RCC 7860 (cell line): ENCODE data around the gene PXDN.
"Not testable (repeated sequence)": the region's sequence is repeated elsewhere in the genome, so short reads cannot be mapped to it uniquely, and the experiment has no call there.

Source experiments
- DNase-seq: peaks from one replicate; pipeline ENCODE4 v3.0.0-alpha.2; 2015; ENCODE audit warnings: low spot score
- FAIRE-seq: peaks from 2 replicates; lab custom pipeline; 2012; peaks lifted over from hg19 to GRCh38; lab: Jason Lieb, UNC

The PXDN gene, protein sequence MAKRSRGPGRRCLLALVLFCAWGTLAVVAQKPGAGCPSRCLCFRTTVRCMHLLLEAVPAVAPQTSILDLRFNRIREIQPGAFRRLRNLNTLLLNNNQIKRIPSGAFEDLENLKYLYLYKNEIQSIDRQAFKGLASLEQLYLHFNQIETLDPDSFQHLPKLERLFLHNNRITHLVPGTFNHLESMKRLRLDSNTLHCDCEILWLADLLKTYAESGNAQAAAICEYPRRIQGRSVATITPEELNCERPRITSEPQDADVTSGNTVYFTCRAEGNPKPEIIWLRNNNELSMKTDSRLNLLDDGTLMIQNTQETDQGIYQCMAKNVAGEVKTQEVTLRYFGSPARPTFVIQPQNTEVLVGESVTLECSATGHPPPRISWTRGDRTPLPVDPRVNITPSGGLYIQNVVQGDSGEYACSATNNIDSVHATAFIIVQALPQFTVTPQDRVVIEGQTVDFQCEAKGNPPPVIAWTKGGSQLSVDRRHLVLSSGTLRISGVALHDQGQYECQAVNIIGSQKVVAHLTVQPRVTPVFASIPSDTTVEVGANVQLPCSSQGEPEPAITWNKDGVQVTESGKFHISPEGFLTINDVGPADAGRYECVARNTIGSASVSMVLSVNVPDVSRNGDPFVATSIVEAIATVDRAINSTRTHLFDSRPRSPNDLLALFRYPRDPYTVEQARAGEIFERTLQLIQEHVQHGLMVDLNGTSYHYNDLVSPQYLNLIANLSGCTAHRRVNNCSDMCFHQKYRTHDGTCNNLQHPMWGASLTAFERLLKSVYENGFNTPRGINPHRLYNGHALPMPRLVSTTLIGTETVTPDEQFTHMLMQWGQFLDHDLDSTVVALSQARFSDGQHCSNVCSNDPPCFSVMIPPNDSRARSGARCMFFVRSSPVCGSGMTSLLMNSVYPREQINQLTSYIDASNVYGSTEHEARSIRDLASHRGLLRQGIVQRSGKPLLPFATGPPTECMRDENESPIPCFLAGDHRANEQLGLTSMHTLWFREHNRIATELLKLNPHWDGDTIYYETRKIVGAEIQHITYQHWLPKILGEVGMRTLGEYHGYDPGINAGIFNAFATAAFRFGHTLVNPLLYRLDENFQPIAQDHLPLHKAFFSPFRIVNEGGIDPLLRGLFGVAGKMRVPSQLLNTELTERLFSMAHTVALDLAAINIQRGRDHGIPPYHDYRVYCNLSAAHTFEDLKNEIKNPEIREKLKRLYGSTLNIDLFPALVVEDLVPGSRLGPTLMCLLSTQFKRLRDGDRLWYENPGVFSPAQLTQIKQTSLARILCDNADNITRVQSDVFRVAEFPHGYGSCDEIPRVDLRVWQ (N-terminal part only)

DNA sequence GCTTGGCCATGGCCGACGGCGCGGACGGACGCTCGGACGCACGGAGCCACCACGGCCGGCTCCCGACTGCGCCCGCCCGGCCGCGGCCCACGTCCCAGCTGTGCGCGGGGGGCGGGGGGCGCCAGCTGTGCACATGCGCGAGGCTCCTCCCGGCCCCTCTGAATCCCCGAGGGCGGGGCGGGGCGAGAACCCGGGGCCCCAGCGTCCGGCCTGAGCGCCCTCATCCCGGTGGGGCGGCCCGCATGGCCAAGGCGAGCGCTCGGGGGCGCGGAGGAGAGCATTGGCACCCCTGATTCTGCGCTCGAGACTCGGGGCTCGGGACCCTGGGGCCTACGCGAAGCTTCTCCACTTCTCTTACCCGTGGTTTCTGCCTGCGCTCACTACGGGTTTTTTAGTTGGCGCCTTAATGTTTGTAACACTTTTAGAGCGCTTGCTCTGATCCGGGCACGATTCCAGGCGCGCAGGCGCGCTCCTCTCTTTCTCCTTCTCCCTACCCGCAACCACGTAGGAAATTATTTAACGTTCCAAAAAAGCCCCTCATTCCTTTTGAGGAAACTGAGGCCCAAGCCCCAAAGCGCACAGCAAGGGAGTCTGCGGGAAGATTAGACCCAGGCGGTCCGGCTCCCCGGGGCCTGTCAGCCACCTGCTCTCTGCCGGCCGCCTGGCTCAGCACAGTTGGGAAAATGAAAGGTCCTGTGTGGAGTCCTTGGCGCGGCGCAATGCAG, at the start of gene PXDN:
TSS of gene PXDN (minus strand) at position 70 of the 725 bp plus-strand sequence. CDS start at position 10, 60 bp downstream.
- no peak for FAIRE-seq

DNA sequence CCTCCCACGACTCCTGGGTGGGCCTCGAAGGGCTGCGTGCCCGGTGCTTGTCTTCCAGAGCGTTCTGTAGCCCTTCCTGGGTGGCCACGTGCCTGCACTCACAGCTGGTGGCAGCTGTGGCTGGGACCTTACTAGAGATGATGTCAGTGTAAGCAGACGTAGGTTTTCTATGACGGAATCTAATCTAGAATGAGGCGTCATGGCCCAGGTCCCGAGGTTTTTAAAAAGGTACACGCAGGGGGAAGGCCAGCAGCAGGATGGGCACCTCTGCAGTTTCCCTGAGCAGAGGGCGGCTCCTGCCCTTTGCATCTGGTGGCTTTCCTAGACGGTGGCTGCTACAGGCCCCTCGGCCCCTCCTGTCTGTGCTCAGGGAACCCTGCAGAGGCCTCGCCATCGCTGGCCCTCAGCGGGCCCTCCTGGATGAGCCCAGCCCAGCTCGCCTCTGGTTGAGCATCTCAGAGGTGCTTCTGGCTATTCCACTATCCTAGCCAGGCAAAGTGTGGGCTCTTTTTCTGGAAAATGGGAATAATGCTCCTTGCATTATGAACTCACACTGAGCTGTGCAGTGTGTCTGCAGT, 49.6 kb upstream of the PXDN start:
- no peak for FAIRE-seq
- no peak for DNase-seq

More for the DNA sequence above, at the start of gene PXDN:
- no peak for DNase-seq

DNA sequence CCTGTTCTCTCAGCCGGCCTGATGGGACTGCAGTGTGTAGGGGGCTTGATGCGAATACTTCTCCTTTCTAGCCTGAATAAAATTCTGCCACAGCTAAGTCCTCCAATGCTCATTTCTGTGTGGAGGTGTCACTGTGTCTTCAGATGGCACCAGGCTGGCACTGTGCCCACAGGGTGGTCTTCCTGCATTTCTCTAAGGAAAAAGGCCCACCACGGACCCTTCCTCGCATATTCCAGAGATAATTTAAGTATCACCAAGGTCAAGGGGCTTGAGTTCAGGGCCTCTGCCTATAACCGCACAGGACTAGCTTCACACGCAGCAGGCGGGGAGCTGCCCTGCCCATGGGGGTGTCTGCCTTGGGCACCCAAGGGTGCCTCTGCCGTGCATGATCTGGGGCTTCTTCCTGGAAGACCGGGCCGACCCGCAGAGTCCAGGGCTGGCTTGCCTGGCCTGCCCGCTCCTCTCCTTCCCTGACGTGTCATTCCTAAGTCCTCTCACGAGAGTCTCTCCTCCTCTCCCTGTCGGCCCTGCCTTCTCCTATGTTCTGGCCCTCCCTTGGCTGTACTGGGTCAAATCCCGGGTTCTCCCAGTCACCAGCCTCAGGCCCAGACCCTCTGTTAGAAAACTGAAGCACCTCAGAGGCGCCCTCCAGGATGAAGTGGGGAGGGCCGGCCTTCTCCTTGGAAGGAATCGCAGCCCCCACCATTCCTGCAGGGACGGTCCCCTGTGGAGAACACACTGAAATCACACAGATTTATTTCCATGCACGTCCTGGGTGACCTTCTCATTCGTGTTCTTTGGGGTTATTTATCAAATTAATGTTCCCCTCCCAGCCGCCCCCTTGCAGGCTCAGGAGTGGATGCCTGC, 48.9 kb upstream of the PXDN start:
- no peak for FAIRE-seq

DNA sequence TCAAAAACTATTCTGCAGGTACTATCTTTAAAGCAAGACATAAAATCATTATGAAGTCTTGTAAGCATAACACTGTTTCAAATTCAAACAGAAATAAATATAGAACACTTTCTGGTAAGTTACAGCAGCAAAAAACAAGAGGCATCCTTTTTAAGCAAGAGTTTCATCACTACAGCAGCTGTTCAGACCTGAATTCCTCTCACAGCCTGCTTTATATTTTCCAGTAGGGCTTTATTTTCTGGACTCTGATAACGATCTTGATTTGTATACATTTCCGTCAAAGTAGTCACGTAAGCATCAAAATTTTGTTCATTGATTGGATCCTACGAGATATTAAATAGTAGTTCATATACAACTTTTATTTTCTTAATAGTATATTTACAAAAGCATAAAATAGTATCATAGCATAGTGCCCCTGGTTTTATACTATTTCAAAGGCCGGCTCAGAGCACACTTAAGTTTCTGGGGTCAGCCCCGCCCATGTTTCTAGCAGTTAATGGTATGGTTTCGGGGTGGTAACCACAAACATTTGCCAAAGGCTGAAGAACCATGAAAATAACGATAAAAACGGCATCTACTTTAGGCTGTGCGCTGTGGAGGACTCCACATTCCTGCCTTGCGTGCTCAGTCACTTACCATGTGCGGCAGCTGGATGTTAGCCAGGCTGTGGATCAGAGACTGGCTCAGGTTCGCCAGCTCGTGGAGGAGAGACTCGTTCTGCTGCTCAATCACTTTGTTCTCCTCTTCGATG, 47.5 kb upstream of the PXDN start:
- FAIRE-seq (no peak), DNase-seq (peak; percentile 13)

More for the DNA sequence above, 48.9 kb upstream of the PXDN start:
- no peak for DNase-seq

DNA sequence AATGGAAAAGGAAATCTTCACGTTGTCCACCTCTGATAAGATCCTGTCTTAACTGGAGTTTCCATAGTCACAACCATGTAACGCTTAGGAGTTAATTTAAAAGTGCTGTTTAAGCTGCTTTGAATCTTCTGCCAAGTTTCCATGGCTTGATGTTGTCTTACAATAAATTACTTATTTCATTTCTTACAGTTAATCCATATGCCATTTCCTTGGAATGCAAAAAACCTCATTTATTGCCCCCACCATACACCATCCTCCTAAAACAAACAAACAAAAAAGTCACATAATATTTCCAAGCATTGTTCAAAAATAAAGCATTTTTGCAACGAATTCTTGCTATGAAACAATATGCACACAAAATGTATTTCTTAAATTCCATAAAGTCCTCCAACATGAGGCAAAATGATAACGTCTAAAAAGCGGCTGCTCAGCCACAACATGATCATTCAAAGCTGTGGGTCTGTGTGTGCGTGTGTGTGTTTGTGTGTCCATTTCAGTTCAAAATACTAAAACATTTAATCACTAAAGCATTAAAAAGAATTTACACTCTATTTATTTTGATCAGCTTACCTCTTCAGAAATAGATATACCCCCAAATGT, 46.8 kb upstream of the PXDN start:
- no peak for DNase-seq
- no peak for FAIRE-seq

DNA sequence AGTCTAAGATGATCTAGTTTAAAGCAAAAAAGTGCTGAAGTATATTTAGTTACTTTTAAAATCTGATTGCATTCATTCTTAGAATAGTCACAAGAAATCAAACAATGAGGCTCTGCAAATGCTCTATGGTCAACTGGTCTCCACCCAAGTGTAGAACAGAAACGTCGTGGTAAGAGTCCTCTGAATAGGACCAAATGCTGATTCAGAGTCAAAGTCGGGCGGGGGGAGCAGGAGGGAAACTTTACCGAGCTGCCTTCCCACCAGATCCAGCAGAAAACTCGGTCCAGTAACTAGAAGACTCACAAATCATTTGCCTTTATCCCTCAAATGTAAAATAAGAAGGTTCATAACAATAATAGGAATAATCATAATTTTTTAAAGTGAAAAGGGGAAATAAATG, 46.2 kb upstream of the PXDN start:
- no peak for FAIRE-seq
- DNase-seq: no peak

DNA sequence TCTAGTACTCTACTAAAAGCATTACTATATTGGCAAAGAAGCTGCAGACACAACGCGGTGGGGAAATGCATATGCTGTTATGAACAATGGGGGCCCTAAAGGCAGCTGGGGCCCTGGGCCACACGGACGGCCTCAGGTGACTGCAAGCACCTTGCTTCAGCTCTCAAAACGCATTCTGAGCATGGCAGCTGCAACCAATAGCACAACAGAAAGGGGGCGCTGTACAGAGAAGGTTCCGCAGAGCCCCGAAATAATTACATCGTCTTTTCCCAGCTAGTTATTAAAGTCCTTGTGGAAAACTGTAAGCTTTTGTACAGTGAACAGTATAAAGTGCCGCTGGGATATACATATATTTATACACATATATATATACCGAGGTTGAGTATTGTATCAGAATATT, 45.3 kb upstream of the PXDN start:
- DNase-seq (no peak), FAIRE-seq (no peak)

DNA sequence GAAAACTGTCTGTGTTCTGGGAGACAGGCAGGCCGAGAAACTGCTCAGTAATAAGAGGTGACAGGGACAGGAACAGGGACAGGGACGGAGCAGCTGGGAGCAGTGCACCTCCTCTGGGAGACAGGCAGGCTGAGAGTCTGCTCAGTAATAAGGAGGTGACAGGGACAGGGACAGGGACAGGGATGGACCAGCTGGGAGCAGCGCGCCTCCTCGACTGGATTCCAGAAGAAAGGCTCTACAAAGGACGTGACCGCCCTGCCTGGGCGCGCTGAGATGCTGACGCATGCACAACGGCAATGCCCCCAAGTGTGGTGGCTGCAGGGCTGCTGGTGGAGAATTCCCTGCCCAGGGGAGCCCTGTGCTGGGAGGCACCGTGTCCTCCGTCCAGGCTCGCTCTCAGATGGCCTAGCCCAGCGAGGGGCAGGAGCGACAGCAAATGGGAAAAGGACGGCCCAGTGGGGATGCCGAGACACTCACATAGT, 44.2 kb upstream of the PXDN start:
- DNase-seq (no peak), FAIRE-seq (no peak)

DNA sequence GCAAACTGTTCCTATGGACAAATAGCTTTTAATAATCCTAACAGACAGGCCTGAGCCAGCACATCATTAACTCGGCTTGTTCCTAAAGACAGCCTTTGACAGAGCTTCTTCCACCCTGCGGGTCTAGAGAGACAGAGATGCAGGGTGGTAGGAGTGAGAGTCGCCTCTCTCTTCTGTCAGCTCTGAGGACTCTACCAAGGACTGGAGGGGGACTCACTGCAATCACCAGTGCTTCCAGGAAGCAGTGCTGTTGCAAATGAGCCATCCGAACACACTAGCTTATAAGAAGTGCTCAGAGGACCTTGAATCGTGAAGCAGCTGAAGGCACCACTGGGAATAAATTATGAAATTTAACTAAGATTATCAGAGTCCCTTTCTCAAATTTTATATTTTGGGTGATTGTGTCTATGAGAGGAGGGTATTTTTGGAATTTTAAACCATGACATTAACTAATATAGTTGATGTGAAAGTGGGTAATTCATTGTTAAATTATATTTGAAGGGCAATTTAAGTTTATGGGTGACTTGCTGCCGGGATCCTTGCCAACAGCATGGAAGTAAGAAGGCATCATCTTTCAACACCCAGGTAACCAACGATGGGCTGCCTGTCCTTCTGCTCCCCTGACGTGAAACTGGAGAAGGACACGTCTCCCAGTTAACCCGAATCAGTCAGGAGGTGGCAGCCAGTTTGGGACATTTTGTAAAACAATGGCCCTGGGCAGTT, 43.6 kb upstream of the PXDN start:
- FAIRE-seq (no peak), DNase-seq (no peak)

DNA sequence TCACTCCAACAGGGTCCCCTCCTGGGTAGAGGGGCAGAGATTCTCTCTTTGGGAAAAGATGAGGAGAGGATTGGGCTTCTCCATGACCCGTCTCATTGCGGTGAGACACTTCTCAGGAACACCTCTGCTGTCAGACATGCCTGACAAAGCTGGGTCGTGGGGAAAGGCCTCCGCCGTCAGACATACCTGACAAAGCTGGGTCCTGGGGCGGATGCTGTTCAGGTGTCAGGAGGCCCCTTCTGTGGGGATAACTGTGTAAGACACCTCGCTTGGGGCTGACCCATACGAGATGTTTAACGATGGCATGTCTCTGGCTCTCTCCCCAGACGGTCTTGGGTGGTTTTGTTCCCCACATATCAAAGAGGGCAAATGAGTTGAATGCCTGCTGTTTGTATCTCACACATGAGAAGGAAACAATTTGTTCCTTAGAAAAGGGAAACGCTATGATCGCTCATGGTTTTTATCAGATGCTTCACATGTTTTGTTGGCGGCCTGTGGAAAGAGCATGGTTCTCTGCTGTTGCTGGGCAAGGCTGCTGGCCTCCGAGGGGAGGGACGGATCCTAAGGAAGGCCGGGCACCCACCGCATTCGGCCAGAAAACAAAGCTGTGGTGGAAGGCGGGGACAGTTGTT, 40.8 kb upstream of the PXDN start:
- no peak for DNase-seq
- FAIRE-seq: no peak

DNA sequence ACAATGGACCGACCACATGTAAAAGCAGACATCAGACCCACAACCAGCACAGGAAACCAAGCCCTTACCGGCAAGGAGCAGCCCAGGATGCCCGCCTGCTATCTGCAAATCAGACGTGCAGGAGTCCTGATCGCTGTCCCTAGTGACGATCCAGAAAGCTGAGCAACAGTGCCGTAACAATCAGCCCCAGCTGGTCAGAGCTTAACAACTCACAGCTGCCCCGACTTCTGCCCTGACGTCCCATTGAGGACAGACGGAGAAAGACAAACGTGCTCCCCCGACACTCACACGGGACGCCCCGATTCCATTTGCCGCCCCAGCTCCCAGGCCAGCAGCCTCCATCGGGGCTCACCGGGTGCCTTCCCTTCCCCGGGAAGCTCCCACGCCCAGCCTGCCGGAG, 39.8 kb upstream of the PXDN start:
- FAIRE-seq: no peak
- DNase-seq: no peak

DNA sequence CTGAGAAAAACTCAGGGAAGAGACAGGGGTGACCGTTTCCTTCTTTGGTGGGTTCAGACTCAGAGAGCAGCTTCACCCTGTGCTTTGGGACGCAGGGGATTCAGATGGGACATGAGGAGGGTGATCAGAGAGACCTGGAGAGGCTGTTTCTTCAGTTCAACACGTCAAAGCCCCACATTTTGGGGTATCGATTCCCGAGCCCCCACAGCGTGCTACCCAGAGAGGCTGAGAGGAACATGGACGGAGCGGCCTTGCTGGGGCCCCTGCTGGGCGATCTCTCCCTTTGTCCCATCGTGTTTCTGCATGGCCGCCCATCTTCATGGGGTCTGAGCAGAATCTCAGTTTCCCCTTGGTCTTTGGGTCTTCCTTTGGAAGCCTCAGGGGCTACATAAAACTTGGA, 38.2 kb upstream of the PXDN start:
- DNase-seq (no peak), FAIRE-seq (no peak)

DNA sequence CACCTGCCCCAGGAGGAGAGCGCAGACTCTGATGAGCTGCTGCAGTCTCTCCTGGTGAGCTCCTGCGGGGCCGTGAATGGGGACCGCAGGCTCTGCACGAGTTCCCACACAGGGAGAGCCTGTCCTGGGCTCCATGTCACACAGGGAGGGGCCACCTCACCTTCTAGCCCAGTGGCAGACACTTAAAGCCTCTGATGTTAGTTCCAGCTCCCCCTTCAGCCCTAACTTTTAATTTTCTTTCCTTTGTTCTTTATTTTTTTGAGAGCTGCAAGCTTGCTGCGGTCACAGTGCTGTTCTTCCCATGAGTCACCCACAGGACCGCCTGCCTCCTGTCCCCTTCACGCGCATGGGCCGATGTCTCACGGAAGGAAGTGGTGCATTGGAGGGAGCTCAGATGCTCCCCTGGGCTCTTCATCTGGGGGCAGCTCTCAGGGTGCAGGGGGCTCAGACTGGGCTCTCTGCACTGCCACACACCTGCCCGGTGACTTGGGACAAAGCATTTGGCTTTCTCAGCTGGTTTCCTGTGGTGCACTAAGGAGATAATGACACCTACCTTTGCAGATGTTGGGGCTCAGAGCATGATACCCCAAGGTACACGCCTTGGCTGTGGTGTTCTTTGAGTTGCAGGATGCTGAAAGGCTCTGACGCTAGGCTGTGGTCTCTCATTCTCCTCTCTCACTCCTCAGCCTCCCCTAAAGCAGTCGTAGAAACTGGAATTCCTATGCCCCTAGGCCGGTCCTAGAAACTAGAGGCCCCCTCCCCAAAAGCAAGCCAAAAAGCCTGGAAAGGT, 37.2 kb upstream of the PXDN start:
- FAIRE-seq (no peak), DNase-seq (no peak)

DNA sequence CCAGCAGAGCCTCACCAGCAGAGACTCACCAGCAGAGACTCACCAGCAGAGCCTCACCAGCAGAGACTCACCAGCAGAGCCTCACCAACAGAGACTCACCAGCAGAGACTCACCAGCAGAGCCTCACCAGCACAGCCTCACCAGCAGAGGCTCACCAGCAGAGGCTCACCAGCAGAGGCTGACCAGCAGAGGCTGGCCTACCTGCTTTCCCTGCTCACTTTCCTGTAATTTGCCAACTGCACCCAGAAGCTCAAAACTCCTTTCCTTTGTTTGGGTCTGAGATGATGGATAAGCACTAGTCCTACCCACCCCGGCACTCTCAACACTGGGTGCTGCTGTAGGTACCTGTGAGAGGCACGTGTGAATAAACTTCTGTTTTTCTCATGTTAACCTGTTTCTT, 36.4 kb upstream of the PXDN start:
- no peak for DNase-seq
- FAIRE-seq: no peak

DNA sequence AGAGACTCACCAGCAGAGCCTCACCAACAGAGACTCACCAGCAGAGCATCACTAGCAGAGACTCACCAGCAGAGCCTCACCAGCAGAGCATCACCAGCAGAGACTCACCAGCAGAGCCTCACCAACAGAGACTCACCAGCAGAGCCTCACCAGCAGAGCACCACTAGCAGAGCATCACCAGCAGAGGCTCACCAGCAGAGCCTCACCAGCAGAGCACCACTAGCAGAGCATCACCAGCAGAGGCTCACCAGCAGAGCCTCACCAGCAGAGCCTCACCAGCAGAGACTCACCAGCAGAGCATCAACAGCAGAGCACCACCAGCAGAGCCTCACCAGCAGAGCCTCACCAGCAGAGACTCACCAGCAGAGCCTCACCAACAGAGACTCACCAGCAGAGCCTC, 35.7 kb upstream of the PXDN start:
- not testable (repeated sequence) for DNase-seq, FAIRE-seq

DNA sequence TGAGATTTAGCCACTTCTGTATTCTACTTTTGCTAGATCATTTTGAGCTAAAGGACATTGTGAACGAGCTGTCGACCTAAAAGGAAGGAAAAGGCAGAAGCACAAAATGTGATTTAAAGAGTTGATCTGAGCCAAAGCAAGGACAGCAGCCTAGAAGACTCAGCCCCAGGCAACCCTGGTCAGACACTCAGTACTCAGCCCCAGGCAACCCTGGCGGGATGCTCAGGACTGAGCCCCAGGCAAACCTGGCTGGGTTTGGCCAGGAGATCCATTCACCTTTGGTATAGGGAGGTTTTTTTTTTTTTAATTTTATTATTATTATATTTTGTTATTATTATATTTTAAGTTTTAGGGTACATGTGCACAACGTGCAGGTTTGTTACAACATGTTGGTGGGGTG, 34.3 kb upstream of the PXDN start:
- FAIRE-seq (no peak), DNase-seq (no peak)
